ENCODE results near the gene CDKAL1.

CDKAL1 gene

DNA sequence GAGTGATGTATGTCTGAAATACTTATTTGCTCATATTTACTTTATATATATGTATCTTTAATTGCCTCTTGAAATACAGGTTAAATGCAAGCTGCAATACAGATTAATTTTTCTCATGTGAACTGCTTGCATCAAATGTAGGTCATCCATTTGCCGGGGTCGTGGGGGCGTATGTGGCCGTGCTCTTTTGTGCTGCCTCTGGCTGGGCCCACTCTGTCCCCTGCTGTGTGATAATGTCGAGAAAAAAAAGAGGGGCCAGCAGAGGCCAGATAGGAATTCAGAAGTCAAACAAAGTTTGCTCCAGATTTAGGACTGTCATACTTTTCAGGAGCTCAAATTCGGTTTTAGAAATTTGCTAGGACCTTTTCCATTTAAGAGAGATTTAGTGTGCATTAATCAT lies 599.6 kb downstream of the CDKAL1 start:
- no peaks in the 10 kb centered on the region for H3K9me3 ChIP-seq (ENCODE audit: insufficient read depth, low read depth, low read length)
- no peaks in the 10 kb centered on the region for H3K79me2 ChIP-seq (ENCODE audit: insufficient read depth, low read length)
- H3K9ac ChIP-seq (ENCODE audit: low read depth, low read length, poor library complexity, severe bottlenecking) = no peak overlapping the region
- H3K27me3 ChIP-seq (ENCODE audit: insufficient read depth, low read length, poor library complexity, severe bottlenecking) = no peaks in the 10 kb centered on the region
- TF ChIP-seq, protein P1, sequence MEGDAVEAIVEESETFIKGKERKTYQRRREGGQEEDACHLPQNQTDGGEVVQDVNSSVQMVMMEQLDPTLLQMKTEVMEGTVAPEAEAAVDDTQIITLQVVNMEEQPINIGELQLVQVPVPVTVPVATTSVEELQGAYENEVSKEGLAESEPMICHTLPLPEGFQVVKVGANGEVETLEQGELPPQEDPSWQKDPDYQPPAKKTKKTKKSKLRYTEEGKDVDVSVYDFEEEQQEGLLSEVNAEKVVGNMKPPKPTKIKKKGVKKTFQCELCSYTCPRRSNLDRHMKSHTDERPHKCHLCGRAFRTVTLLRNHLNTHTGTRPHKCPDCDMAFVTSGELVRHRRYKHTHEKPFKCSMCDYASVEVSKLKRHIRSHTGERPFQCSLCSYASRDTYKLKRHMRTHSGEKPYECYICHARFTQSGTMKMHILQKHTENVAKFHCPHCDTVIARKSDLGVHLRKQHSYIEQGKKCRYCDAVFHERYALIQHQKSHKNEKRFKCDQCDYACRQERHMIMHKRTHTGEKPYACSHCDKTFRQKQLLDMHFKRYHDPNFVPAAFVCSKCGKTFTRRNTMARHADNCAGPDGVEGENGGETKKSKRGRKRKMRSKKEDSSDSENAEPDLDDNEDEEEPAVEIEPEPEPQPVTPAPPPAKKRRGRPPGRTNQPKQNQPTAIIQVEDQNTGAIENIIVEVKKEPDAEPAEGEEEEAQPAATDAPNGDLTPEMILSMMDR (conservative IDR thresholded peaks at IDR 0.05; ENCODE audit: low read length) = no peak
- TF ChIP-seq EZH2phosphoT487 (IDR thresholded peaks at IDR 0.05; ENCODE audit: borderline replicate concordance) = no peak
- no peaks in the 10 kb centered on the region for H3F3A ChIP-seq (ENCODE audit: low read depth)
- no peak overlapping the region for H3K4me3 ChIP-seq (ENCODE audit: low read length, poor library complexity, severe bottlenecking)
- no peak overlapping the region for H2AFZ ChIP-seq (ENCODE audit: low read length)
- H3K4me2 ChIP-seq (ENCODE audit: low read depth, low read length, poor library complexity, severe bottlenecking) = no peak overlapping the region
- H4K20me1 ChIP-seq (ENCODE audit: insufficient read depth, low read length, poor library complexity, severe bottlenecking) = no peaks in the 10 kb centered on the region
- H3K36me3 ChIP-seq (ENCODE audit: insufficient read depth, low read length) = no peaks in the 10 kb centered on the region
- no peaks in the 10 kb centered on the region for H3K9me2 ChIP-seq (replicated peaks; ENCODE audit: low read depth, low read length)
- peaks cover 28% of the 10 kb centered on the region for H3K4me1 ChIP-seq (ENCODE audit: insufficient read depth, low read length, poor library complexity, severe bottlenecking)

DNA sequence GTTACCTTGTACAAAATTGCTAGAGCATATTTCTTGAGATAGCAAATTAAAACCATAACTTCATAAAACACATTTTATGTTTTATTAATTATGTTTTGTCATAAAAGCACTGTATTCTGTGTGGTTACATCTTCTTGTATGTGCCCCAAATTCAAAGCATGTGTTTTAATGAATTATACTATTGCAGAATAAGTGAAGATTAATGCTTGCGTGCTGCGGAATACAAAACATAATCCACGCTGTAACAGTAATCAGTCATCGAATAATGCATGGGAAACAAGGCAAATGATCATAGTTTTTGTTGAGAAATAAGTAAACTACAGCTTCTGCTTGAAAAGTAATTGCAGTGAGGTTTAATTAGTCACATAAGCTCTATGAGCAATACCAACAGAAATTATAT lies 600.1 kb downstream of the CDKAL1 start:
- Histone ChIP-seq H3K9ac (ENCODE audit: low read depth, low read length, poor library complexity, severe bottlenecking) (no peak overlapping the region), H4K20me1 (ENCODE audit: insufficient read depth, low read length, poor library complexity, severe bottlenecking) (no peaks in the 10 kb centered on the region), H3K4me3 (ENCODE audit: low read length, poor library complexity, severe bottlenecking) (no peak overlapping the region), H3K9me2 (replicated peaks; ENCODE audit: low read depth, low read length) (no peaks in the 10 kb centered on the region), H2AFZ (ENCODE audit: low read length) (no peak overlapping the region), H3K36me3 (ENCODE audit: insufficient read depth, low read length) (no peaks in the 10 kb centered on the region), H3K4me2 (ENCODE audit: low read depth, low read length, poor library complexity, severe bottlenecking) (no peak overlapping the region), H3K79me2 (ENCODE audit: insufficient read depth, low read length) (no peaks in the 10 kb centered on the region), H3F3A (ENCODE audit: low read depth) (no peaks in the 10 kb centered on the region), H3K27me3 (ENCODE audit: insufficient read depth, low read length, poor library complexity, severe bottlenecking) (no peaks in the 10 kb centered on the region), H3K4me1 (ENCODE audit: insufficient read depth, low read length, poor library complexity, severe bottlenecking) (peaks cover 28% of the 10 kb centered on the region), H3K9me3 (ENCODE audit: insufficient read depth, low read depth, low read length) (no peaks in the 10 kb centered on the region)
- no peak for TF ChIP-seq EZH2phosphoT487 (IDR thresholded peaks at IDR 0.05; ENCODE audit: borderline replicate concordance)
- TF ChIP-seq, protein P1 (conservative IDR thresholded peaks at IDR 0.05; ENCODE audit: low read length) = no peak

DNA sequence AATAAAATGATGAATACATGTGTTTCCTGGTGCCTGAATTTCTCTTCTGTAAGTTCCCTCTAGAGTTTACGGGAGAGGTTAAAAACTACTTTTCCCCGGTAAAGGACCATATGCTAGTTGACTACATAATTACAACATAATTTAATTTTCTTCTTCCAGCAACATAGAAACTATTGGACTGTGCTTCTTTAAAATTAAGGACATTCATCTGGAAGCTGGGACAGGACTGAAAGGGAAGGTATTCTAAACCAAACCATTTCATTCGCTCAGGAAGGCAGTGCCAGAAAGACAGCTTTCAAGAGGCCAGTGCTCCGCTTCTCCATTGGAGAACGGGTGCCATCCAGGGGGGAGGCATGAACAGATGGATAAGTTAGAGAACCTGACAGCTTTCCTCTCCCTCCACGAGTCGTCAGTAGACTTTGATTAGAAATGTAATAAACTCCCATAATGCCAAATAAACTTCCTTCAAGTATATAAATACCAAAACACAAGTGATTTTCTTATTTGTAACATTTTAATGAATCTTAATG lies 601.3 kb downstream of the CDKAL1 start:
- Histone ChIP-seq H3K9me2 (replicated peaks; ENCODE audit: low read depth, low read length) (no peaks in the 10 kb centered on the region), H3K4me1 (ENCODE audit: insufficient read depth, low read length, poor library complexity, severe bottlenecking) (peaks cover 28% of the 10 kb centered on the region), H3F3A (ENCODE audit: low read depth) (no peaks in the 10 kb centered on the region), H3K9ac (ENCODE audit: low read depth, low read length, poor library complexity, severe bottlenecking) (no peak overlapping the region), H3K4me3 (ENCODE audit: low read length, poor library complexity, severe bottlenecking) (no peak overlapping the region), H3K27me3 (ENCODE audit: insufficient read depth, low read length, poor library complexity, severe bottlenecking) (no peaks in the 10 kb centered on the region), H2AFZ (ENCODE audit: low read length) (no peak overlapping the region), H4K20me1 (ENCODE audit: insufficient read depth, low read length, poor library complexity, severe bottlenecking) (no peaks in the 10 kb centered on the region), H3K4me2 (ENCODE audit: low read depth, low read length, poor library complexity, severe bottlenecking) (no peak overlapping the region), H3K79me2 (ENCODE audit: insufficient read depth, low read length) (no peaks in the 10 kb centered on the region), H3K36me3 (ENCODE audit: insufficient read depth, low read length) (no peaks in the 10 kb centered on the region), H3K9me3 (ENCODE audit: insufficient read depth, low read depth, low read length) (no peaks in the 10 kb centered on the region)
- TF ChIP-seq, protein P1 (conservative IDR thresholded peaks at IDR 0.05; ENCODE audit: low read length) = no peak
- TF ChIP-seq EZH2phosphoT487 (IDR thresholded peaks at IDR 0.05; ENCODE audit: borderline replicate concordance) = no peak
